Neural progenitor cell (in vitro differentiated cells): ENCODE data around the gene LRRC74A.

Experiments used
- EZH2phosphoT487 ChIP-seq: fragments of 200-600 bp; sonication (generic); IDR thresholded peaks from 2 replicates; pipeline ENCODE4 v1.6.1; 2017; ENCODE audit warnings: antibody characterized with exemption
- TF ChIP-seq, protein P1 (sequence below): fragments of 200-600 bp; sonication (generic); IDR thresholded peaks from 2 replicates; pipeline ENCODE4 v1.5.1; 2017; ENCODE audit warnings: antibody characterized with exemption, mild to moderate bottlenecking

DNA sequence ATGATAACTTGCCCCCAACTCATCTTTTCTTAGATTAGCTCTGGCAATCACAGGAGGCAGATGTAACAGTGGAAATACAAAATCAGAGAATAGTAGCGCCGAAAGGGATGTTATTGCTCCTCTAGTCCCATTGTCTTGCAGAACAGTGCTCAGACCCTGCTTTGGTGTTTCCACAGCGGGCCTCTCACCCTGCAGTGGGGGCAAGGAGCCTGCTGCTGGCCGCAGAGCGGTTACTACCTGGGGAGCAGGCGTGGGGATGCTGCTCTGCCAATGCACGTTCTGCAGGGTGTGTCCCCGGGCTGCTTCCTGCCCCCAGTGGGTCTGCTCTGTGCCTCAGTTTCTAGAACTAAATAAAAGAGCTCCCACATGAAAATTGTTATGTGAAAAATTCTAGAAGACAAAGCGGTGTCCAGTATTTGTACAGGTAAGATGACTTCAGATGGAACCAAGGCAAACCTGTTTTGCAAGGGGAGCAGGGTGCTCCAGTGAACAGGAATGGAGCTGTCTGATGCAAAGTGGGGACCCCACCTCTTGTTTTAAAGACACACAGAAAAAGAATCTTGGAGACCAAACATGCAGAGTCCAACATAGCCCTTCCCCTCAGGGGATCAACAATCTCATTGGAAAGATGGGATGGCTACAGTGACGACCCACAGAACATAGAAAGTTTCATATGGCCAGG is 35.5 kb downstream of the LRRC74A start:
- TF ChIP-seq, protein P1, sequence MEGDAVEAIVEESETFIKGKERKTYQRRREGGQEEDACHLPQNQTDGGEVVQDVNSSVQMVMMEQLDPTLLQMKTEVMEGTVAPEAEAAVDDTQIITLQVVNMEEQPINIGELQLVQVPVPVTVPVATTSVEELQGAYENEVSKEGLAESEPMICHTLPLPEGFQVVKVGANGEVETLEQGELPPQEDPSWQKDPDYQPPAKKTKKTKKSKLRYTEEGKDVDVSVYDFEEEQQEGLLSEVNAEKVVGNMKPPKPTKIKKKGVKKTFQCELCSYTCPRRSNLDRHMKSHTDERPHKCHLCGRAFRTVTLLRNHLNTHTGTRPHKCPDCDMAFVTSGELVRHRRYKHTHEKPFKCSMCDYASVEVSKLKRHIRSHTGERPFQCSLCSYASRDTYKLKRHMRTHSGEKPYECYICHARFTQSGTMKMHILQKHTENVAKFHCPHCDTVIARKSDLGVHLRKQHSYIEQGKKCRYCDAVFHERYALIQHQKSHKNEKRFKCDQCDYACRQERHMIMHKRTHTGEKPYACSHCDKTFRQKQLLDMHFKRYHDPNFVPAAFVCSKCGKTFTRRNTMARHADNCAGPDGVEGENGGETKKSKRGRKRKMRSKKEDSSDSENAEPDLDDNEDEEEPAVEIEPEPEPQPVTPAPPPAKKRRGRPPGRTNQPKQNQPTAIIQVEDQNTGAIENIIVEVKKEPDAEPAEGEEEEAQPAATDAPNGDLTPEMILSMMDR = no peak
- no peak for TF ChIP-seq EZH2phosphoT487
